Suppressor macrophage treated with lipopolysaccharide for 4 hours (primary cell): ENCODE measurements around the gene SUPT3H.
A peak's percentile ranks its signal among the peaks of the same experiment; 100 is the strongest.

Experiments
- DNase-seq: peaks from one replicate; pipeline ENCODE4 v3.0.0-alpha.2; 2020

SUPT3H gene

DNA sequence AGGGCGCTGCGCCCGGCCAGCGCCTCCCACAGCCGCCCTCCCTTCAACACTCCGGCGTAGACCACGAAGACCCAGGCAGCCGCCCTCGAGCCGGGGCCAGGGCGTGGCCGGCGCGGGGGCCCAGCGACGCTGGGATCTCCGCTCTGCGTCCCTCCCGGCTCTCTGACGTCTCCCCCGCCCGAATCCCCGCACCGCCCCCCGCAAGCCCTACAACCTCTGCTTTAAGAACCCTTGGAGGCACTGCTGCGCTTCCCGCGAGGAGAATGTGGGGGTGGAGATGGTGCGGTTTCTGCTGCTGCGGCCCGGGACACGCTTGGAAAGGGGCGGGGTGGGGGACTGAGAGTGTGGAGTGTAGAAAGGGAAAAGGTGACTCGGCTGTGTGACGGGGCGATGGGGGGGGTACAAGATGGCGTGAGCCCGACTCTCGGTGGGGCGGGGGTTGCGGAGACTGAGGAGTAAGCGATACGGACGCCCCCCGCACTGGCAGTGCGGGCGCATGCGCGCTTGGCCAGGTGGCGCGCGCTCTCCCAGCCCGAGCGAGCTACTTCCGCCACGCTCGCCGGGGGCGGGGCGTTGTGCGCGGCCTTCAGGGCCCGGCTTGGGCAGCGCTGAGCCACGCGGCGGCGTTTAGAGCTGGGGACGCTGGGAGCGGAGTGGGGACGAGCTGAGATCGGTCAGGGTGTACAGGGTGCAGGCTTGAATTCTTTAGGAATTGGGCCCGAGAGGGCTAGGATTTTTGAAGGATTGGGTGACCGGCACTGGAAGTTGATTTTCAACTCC lies at the start of gene SUPT3H:
Gene SUPT3H (minus strand): TSS at position 381 of the 780 bp plus-strand sequence.
- DNase-seq: peak; percentile 97

- no peak for DNase-seq
Observed at GRCh38 chr6:45426251-45426650, 48.5 kb upstream of the SUPT3H start.

GRCh38 chr6:45424451-45424861 lies 46.7 kb upstream of the SUPT3H start:
- peak; percentile 57 for DNase-seq

GRCh38 chr6:45423824-45424450 lies 46.2 kb upstream of the SUPT3H start:
- DNase-seq: peak; percentile 20

DNA sequence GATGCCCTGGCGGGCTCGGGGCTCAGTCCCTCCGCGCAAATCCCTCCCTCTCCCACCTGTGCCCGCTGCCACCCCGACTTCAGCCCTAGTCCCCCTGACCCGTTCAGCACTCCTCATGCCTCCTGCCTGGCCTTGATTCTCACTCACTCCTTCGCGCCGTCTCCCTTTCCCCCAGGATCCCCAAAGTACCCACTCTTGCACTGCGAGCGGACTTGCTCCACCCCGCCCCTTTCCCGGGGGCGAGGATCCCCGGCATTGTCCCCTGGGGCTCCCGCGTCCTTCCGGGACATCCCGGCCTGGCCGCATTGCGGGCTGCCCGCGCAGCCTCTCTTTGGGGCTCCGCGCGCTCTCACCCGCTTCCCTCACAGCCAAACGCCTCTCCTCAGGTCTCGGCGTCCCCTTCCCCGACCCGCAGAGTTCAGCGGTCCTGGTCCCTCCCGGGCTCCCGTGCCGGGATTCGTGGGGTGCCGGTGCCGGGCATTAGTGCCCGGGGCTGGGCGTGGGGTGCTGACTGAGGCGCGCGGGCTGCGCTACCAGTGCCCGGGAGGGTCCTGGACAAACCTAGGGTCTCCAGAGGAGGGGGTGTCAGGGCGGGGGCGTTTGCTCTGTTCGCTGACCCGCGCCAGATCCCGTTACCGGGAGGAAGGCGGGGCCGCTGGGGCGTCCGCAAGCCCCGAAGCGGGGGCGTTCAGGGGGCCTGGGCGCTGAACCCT lies 45.5 kb upstream of the SUPT3H start:
- DNase-seq: peak; percentile 41

GRCh38 chr6:45422503-45423110 lies 44.9 kb upstream of the SUPT3H start:
- peak; percentile 43 for DNase-seq

GRCh38 chr6:45421709-45422502 lies 44.2 kb upstream of the SUPT3H start:
- DNase-seq: peak; percentile 57

DNA sequence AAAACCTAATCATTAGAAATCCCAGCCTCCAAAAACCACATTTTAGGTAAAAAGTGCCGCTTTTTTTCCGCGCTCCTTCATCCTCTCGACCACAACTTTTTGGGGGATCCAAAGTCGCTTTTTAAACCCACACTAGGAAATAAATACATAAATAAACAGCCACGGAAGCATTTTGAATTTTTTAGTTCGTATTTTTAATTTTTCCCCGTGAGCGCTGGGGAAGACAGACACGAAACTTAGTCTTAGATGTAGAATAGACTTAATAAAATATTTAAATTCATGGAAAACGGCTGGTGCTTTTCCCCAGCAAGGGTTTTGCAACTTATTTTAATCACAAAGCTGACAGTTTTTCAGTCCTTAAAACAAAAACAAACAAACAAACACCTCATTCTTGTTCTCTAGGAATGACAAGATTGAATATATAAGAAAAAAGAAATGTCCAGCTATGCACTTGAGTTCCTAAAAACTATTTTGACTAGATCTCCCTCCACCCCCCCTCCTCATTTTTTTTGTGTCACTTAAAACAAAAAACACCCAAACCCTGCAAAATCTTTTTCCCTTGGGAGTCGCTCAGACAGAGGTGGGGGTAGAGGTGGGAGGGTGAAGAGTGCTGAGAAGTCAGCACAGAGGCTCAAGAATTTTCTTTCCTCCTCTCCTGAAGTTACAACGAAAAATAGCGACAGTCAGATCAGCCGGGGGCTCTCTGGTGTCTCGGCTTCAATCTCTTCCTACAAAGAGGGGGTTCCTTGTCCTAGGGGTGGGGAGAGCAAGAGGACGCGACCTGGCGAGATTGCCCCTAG lies 43.4 kb upstream of the SUPT3H start:
- no peak for DNase-seq

DNA sequence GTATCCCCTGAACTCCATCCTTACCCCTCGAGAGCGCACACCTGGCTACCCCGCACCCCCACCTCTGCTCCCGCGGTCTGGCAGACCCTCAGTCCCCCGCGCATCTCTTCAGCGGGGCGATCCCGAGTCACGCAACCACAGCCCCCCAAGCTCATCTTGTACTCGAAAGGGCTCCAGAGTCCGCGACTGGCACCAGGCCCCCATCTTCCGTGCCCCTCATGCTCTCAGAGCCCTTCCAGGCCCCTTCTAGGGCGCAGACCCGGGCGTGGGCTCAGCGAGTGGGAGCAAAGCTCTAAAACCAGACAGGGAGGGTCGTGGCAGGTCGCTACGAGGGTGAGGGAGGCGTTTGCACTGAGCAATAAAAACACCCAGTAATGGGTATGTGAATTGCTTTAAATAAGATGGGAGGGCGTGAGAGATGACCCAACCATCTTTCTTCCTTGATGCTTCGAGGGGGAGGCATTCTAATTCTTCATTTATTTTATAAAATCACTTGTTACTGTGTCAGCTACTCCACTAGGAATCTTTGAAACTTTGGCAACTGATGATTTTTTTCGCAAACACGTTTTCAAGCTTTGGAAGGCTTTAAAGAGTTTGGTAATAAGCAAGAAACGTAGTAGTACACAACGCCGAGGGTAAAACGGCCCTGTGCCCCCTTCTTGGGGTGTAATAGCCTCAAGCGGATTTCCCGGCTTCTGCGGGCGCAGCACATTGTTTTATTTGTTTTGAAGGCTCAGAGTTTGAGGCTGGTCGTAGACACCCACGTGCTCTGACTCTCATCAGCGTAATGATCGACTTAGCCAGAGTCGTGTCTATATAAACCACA lies 42.6 kb upstream of the SUPT3H start:
- peak; percentile 47 for DNase-seq

GRCh38 chr6:45419571-45420082 lies 41.9 kb upstream of the SUPT3H start:
- peak; percentile 72 for DNase-seq

- peak; percentile 14 for DNase-seq
Observed at GRCh38 chr6:45417436-45417835, 39.7 kb upstream of the SUPT3H start.

GRCh38 chr6:45416700-45417099 lies 39.0 kb upstream of the SUPT3H start:
- DNase-seq: no peak

- DNase-seq: no peak
Observed at GRCh38 chr6:45415788-45416518, 38.2 kb upstream of the SUPT3H start.

DNA sequence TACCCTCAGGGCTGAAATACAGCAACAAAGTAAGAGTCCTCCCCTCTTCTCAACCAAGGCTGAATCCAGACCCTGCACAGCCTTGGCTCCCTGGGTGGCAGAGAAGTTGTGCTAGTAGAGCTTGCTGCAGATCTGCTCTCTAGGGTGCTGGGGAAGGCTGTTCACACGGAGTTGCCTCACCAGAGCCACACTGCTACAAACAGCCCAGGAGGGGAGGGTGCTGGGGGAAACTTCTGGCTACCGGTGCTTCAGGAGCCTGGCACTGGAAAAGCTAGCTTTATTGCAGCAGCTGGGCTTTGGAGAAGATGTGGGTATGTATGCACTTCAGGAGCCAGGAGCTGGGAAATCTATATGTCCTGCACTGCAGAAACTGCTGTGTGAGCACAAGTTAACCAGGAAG lies 37.6 kb upstream of the SUPT3H start:
- no peak for DNase-seq

- DNase-seq: no peak
Observed at GRCh38 chr6:45411959-45412358, 34.2 kb upstream of the SUPT3H start.

- DNase-seq: no peak
Observed at GRCh38 chr6:45400021-45400420, 22.3 kb upstream of the SUPT3H start.

DNA sequence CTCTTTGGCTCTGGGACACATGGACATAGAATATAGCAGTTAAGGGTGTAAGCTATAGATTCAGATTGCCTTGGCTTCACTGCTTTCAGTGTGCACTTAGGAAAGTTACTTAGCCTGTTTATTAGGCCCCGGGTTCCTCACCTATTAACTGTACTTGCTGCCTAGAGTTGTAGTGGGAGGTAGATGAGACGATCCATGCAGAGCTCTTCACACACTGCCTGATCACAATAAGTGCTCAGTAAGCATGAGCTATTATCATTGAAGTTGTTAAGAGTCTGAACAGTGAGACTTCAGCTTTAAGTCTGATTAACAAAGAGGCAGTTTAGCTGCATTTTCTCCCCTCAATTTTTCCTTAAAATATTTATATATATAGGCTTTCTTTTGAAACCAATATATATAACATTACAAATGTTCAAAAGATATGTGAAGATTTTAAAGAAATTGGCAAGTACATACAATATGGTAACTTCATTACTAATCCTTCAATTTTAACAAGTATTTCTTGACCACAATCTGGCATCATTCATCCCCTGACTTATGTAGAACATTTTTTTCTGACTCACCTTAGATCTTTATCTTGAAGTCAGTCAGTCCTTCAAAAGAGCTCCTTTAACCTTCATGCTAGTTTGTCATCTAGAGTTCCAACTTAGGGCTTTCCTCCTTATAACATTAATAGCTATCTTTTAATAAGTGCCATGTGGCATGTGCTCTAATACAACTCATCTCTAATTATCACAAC lies 20.5 kb upstream of the SUPT3H start:
- DNase-seq: no peak

GRCh38 chr6:45394586-45395095 lies 16.9 kb upstream of the SUPT3H start:
- no peak for DNase-seq

GRCh38 chr6:45388328-45388727 lies 10.6 kb upstream of the SUPT3H start:
- no peak for DNase-seq
